ENCODE measurements around the gene ADH6.

The ADH6 gene

GRCh38 chr4:99165978-99166377 lies 53.1 kb downstream of the ADH6 start:
- H3K4me3 ChIP-seq (ENCODE audit: low read depth, low read length): no peak overlapping the region
- H3K27me3 ChIP-seq (ENCODE audit: control insufficient read depth, insufficient read depth, low read length): no peaks in the 10 kb centered on the region
- no peak for TF ChIP-seq CTCF (IDR thresholded peaks at IDR 0.05)
- no peaks in the 10 kb centered on the region for H3K79me2 ChIP-seq
- H3K4me1 ChIP-seq: no peaks in the 10 kb centered on the region
- H2AFZ ChIP-seq: no peak overlapping the region
- H3K27ac ChIP-seq: no peak overlapping the region
- H3K9ac ChIP-seq: no peak overlapping the region
- no peaks in the 10 kb centered on the region for H3K36me3 ChIP-seq (ENCODE audit: control insufficient read depth, insufficient read depth, low read length)
- H3K9me3 ChIP-seq (ENCODE audit: control insufficient read depth, low read length): no peaks in the 10 kb centered on the region
- no peak overlapping the region for H3K4me2 ChIP-seq (ENCODE audit: low read length)

- H3K9me3 ChIP-seq (ENCODE audit: control insufficient read depth, low read length): no peaks in the 10 kb centered on the region
- no peak overlapping the region for H3K27ac ChIP-seq
- no peaks in the 10 kb centered on the region for H3K36me3 ChIP-seq (ENCODE audit: control insufficient read depth, insufficient read depth, low read length)
- H3K9ac ChIP-seq: no peak overlapping the region
- no peak overlapping the region for H2AFZ ChIP-seq
- no peaks in the 10 kb centered on the region for H3K79me2 ChIP-seq
- no peak overlapping the region for H3K4me3 ChIP-seq (ENCODE audit: low read depth, low read length)
- H3K4me1 ChIP-seq: no peaks in the 10 kb centered on the region
- H3K4me2 ChIP-seq (ENCODE audit: low read length): no peak overlapping the region
- no peaks in the 10 kb centered on the region for H3K27me3 ChIP-seq (ENCODE audit: control insufficient read depth, insufficient read depth, low read length)
- no peak for TF ChIP-seq CTCF (IDR thresholded peaks at IDR 0.05)
Observed at GRCh38 chr4:99161373-99162099, 57.5 kb downstream of the ADH6 start.

GRCh38 chr4:99159699-99160098 lies 59.3 kb downstream of the ADH6 start:
- no peak overlapping the region for H3K9ac ChIP-seq
- no peak for TF ChIP-seq CTCF (IDR thresholded peaks at IDR 0.05)
- no peak overlapping the region for H3K4me3 ChIP-seq (ENCODE audit: low read depth, low read length)
- no peaks in the 10 kb centered on the region for H3K36me3 ChIP-seq (ENCODE audit: control insufficient read depth, insufficient read depth, low read length)
- no peaks in the 10 kb centered on the region for H3K79me2 ChIP-seq
- no peak overlapping the region for H3K27ac ChIP-seq
- H3K4me2 ChIP-seq (ENCODE audit: low read length): no peak overlapping the region
- H3K27me3 ChIP-seq (ENCODE audit: control insufficient read depth, insufficient read depth, low read length): no peaks in the 10 kb centered on the region
- H3K9me3 ChIP-seq (ENCODE audit: control insufficient read depth, low read length): no peaks in the 10 kb centered on the region
- H3K4me1 ChIP-seq: no peaks in the 10 kb centered on the region
- H2AFZ ChIP-seq: no peak overlapping the region

GRCh38 chr4:99157478-99157935 lies 61.5 kb downstream of the ADH6 start:
- H2AFZ ChIP-seq: no peak overlapping the region
- H3K4me3 ChIP-seq (ENCODE audit: low read depth, low read length): no peak overlapping the region
- no peaks in the 10 kb centered on the region for H3K4me1 ChIP-seq
- H3K27ac ChIP-seq: no peak overlapping the region
- H3K36me3 ChIP-seq (ENCODE audit: control insufficient read depth, insufficient read depth, low read length): no peaks in the 10 kb centered on the region
- H3K9ac ChIP-seq: no peak overlapping the region
- no peaks in the 10 kb centered on the region for H3K9me3 ChIP-seq (ENCODE audit: control insufficient read depth, low read length)
- H3K27me3 ChIP-seq (ENCODE audit: control insufficient read depth, insufficient read depth, low read length): no peaks in the 10 kb centered on the region
- no peaks in the 10 kb centered on the region for H3K79me2 ChIP-seq
- no peak for TF ChIP-seq CTCF (IDR thresholded peaks at IDR 0.05)
- no peak overlapping the region for H3K4me2 ChIP-seq (ENCODE audit: low read length)

GRCh38 chr4:99156992-99157391 lies 62.1 kb downstream of the ADH6 start:
- H3K4me2 ChIP-seq (ENCODE audit: low read length): no peak overlapping the region
- TF ChIP-seq CTCF (IDR thresholded peaks at IDR 0.05): no peak
- no peak overlapping the region for H2AFZ ChIP-seq
- no peak overlapping the region for H3K9ac ChIP-seq
- H3K79me2 ChIP-seq: no peaks in the 10 kb centered on the region
- no peaks in the 10 kb centered on the region for H3K9me3 ChIP-seq (ENCODE audit: control insufficient read depth, low read length)
- no peak overlapping the region for H3K4me3 ChIP-seq (ENCODE audit: low read depth, low read length)
- no peak overlapping the region for H3K27ac ChIP-seq
- no peaks in the 10 kb centered on the region for H3K36me3 ChIP-seq (ENCODE audit: control insufficient read depth, insufficient read depth, low read length)
- H3K4me1 ChIP-seq: no peaks in the 10 kb centered on the region
- H3K27me3 ChIP-seq (ENCODE audit: control insufficient read depth, insufficient read depth, low read length): no peaks in the 10 kb centered on the region

All from parathyroid adenoma (tissue), 2 donors.